Activated CD8-positive, alpha-beta memory T cell treated with anti-CD3 and anti-CD28 coated beads, Interleukin-2, amount 50 U/mL, for 24 hours (primary cell): ENCODE data around the gene FOXP1.
"Not testable (repeated sequence)": the region's sequence is repeated elsewhere in the genome, so short reads cannot be mapped to it uniquely, and the experiment has no call there.

Source experiments
- DNase-seq: peaks from one replicate; pipeline ENCODE4 v3.0.0-alpha.2; 2020; ENCODE audit errors: extremely low read depth

FOXP1 gene

DNA sequence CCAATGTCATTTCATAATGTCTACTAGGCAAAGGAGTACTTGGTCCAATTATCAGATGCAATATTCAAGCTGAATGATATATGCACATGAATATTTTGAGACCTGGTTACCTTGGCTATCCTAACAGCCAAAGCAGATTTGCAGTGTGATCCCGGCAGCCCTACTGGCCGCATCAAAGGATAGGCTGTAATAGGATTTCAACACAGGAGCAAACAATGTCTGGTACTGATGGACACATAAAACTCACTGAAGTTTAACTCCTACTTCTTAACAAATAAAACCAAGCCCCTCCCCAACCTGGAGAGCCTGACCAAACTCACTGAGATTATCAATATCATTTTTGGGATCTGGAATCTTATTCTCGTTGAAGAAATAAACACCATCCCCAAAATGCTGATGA lies 130.2 kb downstream of the FOXP1 start:
- no peak for DNase-seq

DNA sequence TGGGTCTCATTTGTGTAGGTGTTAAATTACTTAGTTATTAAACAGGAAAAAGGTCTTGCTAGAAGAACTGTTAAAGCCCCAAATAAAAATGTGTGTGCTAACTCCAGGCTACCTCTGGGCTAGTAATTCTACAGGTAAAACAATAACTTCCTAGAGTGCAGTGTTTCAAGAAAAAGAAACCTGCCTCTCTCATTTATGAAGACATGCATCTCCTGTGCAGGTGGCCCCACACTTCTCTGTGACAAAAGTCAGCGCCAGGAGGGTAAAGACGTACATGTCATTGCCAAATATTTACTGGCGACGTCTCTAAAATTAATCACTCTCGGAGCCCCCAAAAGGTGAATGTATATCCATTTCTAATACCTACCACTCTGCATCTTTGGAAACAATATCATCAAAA lies 131.7 kb downstream of the FOXP1 start:
- no peak for DNase-seq

DNA sequence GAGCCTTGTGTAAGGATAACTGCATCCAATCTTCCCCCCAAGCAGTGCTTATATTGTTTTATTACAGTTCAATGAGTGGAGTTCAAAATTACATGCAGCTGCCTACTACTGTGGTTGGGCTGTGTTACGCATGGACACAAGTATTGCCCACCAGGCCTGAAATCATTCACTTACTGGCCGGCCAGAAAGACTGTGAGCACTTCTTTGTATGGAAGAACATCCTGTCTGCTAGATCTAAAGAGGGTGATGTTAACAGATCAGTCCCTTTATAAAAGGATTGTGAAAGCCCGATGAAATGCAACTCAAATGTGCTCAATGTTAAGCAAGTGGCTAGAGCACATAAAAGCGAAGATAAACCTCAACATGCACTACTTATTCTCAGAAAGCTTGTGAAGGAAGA lies 132.5 kb downstream of the FOXP1 start:
- no peak for DNase-seq

DNA sequence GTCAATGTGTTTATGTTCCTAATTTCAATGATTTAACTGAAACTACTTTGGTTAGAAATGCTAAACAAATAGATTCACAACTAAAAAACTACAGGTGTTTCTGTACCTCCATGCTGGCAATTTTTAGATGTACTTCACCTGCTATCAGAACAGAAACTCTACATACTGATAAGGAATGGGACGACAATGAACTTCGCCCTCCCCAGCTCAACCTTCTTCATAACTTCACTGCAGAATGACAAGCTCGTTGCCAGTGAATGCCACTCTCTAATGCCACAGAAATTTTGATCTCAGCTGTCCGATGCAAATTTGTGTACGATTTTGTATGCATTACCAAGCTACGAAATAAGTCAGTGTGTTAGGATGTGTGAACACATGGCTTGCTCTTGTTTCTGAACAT lies 133.4 kb downstream of the FOXP1 start:
- DNase-seq, result no peak

DNA sequence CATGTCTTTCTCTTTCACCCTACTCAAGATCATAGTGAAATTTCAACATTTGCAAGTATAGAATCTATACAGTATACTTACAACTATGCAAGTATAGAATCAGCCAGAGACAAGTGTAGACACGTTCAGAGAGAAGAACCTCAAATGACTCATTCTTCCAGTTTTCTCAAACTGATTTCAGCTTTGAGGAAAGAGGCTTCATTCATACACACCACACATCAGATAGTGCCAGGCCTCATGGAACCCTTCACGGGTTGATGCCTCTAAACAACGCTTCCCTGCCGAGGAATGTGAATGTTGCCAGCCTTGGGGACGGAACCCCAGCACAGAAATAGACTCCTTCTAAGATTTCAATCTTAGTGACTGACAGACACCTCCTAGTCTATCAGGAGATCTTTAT lies 135.7 kb downstream of the FOXP1 start:
- DNase-seq, result no peak

DNA sequence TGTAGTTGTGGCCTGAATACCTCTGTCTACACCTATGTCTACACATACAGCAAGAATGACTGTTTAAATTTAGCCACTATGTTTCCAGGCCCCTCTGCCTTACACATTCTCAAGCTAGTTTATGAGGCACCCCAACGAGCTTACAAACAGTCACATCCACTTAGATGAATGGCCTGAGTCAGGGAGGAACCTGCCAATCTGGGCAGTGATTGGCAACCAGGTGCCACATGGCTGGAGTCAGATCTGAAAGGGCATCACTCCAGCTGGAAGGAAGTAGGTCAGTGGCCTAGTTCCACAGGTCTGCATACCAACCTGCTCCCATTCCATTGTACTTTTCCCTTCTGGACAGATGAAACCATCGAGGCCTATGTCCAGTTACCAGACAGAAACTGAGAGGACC lies 136.3 kb downstream of the FOXP1 start:
- no peak for DNase-seq

DNA sequence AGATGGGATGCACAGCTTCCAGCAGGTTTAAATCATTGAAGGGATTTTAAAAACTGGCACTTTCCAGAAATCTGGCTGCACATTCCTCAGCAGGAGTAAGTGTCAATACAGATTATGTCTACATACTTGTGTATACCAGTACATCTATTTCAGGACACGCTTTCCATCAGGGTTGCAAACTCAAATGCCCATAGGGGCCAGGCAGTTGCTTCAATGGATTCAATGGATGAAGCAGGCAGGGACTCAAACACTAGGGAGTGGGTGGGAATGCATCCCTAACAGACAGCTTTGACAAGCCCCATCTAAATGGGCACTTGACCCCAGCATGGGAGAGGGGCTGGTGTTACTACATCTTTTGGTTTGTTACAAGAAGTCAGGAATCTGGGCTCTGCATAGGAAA lies 136.8 kb downstream of the FOXP1 start:
- no peak for DNase-seq

DNA sequence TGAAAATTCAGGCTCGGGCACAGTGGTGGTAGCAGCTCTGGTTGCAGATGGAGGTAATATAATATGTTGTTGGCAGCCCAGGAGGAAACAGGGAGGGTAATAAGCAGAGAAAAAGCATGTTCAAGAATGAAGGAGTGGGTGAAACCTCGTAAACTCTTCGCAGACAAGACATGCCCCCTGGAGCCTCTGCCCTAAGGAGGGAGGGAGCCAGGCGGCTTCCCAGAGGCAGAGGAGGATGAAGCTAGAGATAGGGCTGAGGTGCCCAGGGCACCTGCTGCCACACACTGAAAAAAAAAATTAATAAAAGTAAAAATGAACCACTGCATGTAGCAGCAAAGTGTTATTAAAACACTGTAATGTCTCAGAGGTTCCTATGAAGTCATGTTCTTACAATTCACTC lies 137.3 kb downstream of the FOXP1 start:
- no peak for DNase-seq

DNA sequence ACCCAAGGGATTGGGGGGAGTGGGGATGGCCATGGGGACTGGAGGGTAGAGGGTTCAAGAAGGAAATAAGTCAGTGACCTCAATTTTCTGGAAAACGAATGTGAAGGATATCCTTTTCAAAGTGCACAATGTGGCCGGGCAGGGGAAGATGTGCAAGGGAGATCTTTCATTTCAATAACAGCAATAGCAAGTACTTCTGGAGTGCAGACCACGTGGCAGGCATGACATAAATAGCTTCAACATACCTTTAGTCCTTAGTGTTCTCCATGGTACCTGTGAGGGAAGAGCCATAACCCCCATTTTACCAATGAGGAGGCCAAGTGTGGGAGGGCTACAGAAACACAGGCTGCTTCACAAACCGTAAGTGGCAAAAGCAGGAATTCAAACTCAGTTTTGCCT lies 138.7 kb downstream of the FOXP1 start:
- no peak for DNase-seq

DNA sequence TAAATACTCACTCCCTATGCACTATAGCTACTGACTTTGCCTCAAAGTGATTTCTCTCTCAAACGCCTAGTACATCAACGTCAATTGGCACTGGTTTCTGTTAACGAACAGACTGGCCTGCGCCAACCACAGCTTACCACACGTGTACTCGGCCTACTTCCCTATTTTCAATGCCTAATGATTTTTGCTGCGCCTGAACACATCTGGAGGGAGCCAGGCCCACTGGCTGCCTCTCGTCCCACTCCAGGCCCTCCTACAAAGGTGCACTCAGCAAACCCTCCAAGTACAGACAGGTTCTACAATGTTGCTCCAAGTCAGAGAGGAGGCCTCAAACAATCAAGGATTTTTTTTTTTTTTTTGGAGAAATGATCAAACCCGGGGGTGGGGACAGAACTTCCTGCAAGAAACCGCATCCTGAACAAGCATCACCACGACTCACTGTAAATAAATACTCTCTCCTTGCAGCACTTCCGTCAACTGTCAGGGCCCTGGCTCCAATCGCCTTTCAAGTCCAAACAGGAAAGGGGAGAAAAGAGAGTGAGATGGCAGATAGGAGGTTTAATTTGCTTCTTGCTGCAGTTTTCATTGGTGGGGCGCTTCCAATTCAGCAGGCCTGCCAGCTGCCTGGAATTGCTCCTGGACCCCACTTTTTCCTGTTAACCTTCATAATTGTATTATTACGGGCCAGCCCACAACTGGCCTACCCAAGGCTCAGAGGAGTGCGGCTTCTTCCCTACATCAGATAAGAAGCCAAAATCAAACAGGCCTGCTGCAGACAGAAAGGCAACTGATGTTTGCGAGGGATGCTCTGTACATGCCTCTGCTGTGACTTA lies 139.3 kb downstream of the FOXP1 start:
- DNase-seq, result no peak

DNA sequence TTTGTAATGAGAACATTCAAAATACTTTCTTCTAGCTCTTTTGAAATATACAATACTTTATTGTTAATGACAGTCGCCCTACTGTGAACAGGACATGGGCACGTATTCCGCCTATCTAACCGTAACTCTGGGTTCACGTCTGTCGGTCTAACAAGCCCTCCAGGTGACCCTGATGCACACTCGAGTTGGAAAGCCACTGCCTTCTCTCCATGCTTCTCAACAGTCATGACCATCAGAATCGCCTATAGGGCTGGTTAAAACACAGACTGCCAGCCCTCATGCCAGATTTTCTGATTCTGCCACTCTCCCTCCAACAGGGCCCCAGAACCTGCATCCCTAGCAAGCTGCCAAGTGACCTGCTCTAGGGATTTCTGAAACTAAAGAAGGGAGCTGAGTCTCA lies 140.2 kb downstream of the FOXP1 start:
- DNase-seq, result no peak

DNA sequence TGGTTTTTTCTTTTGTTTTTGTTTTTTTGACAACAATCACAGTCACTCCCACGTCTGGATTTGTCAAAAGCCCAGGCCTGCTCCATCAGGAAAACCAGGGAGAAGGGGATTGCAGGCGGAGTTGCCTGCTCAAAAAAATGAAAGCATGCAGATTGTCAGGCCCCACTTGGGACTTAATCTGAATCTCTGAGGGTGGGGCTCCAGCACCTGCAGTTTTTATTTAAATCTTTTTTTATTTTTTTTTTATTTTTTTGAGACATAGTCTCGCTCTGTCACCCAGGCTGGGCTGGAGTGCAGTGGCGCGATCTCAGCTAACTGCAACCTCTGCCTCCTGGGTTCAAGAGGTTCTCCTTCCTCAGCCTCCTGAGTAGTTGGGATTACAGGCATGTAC lies 140.9 kb downstream of the FOXP1 start:
- DNase-seq, result no peak

DNA sequence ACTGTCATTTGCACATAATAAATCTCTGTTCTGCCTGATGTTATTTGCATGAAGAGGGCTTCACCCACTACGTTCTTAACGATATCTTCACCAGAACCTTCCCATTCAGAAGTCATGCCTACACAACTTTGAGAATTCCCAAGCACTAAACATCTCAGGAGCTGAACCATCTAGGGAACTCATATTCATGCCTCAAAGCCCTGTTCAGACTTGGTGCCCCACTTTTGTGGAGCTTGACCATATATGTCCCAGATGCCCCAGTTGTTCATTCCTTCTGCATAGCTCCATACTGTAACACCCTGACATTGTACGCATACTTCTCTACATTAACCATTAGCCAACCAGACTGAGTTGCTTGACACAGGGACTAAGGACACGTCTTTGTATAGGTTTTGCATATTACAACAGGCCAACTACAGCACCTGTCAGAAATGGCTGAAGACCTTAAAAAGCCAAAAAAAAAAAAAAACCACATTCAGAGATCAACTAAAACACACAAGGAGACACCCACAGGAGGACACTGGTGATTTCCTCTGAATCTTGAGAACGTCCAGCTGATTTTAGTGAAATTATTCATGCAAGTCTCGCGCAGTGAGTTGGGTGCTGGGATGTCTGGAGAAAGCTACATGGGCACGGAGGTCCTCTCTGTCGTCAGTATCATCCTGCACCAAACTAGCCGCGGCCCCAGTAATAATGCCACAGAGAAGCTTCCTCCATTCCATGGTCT lies 141.4 kb downstream of the FOXP1 start:
- DNase-seq, result no peak

DNA sequence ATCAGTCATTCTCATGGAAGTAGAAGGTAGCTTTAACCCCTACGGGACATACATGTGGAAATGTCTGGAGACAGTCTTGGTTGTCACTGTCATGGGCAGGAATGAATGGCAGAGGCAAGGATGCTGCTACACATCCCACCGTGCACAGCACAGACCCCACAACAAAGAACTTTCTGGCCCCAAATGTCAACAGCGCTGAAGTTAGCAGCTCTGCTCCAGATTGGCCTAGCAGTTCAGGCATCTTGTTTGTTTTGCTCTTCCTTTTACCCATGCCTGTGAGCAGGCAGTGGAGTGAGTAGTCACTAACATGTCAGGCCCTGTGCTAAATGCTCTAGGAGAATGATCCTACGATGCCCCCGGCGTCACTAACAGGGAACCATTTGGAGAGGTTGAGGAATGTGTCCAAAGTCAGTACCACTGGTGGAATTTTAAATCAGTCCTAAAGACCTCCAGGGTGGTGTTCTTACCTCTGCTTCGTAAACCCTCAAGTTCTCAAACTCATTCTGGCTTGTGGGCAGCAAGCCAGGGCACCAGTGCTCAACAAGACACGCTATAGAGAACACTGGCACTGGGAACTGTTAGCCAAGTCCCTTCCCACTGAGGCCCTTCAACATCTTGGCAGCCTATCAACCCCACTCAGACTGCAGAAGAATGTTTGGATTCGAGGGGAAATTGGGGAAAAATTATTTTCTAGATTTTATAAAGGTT lies 142.2 kb downstream of the FOXP1 start:
- no peak for DNase-seq

DNA sequence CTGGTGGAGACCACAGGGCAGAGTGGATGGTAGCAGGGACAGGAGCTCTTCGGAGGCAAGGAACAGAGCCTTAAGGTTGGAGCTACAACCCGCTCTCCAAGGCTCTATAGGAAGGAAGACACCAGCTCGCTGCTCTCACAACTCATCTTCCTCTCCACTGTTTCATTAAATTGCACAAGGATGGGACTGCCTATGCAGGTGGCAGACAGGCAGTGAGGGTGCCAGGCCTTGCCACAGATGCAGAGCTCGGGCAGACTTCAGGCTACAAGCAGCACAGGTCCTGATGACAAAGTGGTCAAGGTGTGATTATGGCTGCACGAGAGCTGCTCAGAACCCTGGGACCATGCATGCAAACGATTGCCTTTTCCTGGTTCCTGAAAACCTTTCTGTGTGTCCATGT lies 144.6 kb downstream of the FOXP1 start:
- DNase-seq, result no peak

DNA sequence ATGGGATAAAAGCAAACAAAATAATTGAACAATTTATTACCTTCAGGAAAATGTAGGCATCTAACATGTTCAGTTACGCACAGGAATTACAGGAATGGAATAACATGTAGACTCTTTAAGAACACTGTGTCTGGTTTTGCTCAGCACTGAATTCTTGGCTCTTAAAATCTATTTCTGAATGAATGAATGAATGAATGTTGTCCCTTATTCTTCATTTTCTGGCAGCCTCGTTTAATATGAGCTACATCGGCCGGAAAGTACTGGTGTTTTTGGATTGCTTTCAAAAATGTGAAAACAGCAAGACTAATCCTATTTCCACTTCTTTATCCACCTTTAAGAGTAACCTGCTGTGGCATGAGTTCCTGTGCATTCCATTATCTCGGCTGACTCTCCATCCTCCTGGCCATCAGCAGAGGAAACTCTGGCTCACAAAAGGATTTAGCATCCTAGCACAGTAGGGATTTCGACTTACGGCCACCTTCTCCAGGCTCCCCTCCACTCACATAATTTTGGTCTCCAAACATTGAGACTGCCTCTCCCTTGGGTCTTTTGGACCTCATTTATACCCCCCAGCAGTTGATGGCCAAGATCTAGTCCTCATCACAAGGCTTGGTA lies 145.3 kb downstream of the FOXP1 start:
- no peak for DNase-seq

DNA sequence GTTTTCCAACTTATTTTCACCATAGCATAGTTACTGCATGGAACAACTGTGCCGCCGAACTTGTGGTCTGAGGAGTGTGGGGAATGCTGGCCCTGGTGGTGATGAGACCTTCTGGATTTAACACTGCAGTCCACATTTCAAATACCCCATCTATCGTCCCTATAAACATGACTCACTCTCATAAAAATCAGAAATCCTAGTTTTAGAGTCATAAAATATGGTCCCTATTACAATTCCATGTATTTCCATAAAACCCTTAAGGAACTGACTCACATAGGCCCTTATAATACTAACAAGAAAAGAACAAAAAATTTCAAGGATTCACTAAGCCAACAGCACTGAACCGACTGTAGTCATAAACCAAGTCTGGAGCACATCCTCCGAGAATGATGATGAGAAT lies 147.2 kb downstream of the FOXP1 start:
- no peak for DNase-seq

DNA sequence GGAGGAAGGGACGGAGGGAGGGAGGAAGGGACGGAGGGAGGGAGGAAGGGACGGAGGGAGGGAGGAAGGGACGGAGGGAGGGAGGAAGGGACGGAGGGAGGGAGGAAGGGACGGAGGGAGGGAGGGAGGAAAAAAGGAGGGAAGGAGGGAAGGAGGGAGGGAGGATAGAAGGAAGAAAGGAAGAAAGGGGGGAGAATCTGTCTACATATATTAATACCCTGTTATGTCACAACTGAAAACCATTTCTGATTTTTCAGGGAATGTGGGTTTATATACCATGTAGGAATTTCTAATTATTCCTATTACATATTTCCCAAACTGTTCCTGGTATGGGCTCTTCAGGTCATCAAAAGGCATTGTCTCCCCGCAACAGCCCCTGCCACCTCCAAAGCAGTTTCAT lies 147.7 kb downstream of the FOXP1 start:
- DNase-seq, result not testable (repeated sequence)

DNA sequence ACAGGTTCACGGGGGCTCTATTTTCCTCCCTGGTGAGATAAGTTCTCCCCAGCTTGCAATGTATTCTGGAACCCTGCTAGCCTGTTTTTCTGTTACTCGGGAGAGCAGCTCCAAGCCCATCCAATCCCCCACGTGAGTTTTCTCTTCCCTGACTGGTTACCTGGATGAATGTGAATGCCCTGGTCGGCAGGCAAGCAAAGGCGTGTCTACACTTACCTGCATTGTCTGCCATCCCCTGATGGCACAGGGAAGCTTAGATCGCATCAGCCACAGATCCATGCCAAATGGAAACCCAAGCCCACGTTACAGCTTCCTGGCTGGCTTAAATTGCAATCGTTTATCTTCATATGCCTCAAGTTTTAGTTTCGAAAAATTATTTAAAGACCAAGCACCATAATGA lies 149.9 kb downstream of the FOXP1 start:
- no peak for DNase-seq

DNA sequence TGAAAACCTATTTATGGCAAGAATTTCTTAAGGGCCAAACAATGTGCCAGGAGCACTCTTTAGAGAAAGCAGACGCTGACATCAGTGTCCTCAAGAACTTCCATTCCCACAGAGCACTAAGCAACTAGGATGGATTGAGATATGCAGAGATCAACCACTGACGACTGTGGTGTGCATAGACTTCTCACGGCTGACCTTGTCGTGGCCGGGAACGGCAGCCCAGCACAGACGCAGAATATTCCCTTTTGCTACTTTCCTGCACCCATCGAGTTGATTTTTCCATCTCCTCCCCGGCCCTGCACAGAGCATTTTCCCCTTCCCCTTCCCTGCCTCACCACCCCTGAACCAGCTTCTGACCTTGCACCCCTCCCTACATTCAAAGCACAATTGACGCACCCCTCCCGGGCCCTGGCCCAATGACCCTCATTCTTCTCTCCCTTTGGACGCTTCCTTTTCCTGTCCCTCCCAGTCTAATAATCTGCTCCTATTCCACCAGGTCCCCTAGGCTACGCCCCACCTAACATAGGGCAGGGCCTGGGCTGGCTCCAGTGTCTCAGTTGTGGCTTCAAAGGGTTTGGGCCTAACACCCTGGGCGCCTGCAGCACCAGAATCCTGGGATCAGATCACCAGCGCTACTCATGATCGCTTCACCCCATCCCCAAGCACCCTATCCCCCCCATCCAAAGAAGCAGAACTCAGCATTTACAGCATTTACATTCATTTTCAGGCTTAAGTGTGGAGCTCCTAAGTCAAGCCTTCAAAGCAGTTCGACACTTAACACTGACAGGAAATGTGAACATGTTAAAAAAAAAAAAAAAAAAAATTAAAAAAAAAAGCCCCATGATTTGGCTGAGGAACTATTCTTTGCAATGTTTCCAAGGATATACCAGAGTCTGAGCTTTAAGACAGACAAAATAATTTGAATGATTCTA lies 151.2 kb downstream of the FOXP1 start:
- no peak for DNase-seq

DNA sequence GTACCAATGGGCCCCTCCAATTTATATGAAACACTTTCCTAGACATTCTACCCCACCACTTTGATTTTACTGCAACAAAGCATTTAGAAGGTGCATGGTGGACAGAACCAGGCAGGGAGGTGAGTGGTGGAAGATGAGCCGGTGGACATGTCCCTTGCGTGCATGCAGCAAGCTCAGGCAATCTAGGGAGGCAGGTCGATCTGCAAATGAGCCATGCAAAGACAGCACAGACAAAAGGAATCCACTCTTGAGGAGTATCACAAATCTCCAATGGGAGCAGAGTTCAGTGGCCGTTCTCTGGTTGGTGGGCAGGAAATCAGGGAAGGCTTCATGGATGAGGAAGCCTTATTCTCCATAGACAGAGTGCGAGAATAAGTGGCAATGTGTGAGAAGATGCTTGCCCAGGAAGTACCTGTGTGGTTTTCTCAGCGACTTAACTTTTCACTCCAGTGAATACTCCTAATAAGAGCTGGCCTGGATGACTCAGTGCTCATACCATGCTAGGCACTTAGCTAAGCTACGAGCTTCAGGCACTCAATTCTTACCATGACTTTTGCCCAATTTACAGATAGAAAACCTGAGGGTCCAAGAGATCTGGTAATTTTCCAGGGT lies 152.5 kb downstream of the FOXP1 start:
- DNase-seq, result no peak
